ENCODE data around the gene HCN4.
A peak's percentile ranks its signal among the peaks of the same experiment; 100 is the strongest.

Gene HCN4

DNA sequence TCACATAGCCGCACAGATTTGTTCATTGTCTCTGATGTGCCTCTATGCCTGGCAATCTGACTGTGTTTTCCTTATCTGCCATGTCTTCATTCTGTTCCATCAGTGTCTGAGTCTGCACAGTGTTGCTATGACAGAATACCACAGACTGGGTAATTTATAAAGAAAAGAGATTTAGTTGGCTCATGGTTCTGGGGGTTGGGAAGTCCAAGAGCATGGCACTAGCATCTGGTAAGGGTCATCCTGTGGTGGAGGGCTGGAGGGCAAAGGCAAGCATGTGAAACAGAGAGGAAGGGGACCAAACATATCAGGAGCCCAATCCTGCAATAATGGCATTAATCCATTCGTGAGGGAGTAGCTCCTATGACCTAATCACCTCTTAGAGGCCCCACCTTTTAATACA, 11.9 kb upstream of the HCN4 start:
- DNase-seq, result no peak

DNA sequence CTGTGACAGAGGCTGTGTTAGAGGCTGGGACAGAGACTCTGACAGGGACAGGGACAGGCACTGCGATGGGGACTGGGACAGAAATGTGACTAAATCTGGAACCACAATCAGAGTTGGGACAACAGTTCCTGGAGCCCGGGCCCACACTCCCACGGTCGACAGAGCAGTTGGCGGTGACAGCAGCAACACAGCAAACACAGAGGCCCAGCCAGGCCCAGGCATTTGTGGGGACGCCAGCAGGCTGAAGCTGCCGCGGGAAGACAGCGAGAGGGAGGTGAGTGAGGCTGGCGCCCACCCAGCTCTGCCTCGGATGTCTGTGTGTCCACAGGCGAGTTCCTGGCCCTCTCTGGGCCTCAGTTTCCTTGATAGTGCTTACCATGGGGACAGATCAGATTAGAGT, 9.3 kb upstream of the HCN4 start:
- DNase-seq, result no peak

DNA sequence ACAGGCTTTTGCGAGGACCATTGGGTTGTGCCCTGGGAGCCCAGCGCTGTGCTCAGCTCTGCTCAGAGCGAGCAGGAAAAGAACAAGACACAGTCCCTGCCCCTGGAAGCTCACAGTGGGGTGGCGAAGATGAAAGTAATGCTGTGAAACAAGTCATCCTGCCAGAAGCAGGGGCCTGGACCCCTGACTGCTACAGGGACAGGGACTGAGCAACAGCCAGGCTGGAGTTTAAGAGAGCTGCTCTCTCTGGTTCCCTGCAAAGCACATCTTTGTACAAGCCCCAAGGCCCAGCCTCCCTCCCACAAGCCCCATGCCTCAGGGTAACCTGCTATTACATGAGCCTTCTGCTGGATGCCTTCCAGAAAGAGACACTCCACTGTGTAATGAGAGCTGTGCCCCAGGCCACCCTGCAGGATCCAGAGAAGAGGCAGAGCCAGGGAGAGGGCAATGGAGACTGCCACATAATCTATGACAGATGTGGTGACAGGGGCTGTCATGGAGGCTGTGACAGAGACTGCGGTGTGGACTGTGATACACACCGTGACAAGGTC, 7.1 kb upstream of the HCN4 start:
- DNase-seq, result no peak

DNA sequence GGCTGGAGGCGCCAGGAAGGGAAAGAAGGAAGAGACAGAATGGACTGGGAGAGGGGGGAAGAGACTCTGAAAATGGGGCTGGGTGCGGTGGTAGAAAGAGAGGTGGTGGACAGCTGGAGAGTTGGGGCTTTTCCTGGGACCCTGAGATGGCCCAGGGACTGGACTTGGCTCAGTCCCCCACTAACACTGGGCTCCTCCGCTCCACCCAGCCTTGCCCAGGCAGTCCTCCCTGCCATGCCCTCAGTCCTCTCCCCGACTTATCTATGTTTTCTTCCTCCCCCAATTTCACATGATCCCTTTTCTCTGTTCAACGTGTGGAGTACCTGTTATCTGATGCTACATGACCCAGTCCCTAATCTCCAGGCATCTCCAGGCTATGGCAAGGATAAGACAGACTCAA, 6.3 kb upstream of the HCN4 start:
- DNase-seq, result no peak

DNA sequence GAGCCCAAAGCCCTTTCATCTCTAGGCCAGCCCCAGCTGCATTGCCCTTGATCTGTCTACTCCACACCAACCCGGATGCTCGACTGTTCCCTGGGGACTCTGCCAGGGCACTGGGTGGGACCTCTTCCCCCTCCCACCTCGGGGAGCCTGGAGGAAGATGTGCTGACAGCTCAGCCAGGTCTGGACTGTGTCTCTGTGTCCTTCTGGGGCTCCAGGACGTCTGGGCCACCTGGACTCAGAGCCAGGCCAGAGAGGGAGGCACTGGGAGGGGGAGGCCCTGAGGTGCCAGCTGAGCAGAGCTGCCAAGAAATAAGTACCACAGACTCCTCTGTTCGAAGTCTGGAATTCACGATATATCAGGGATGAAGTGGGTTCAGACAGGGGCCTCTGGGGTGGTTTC, 5.8 kb upstream of the HCN4 start:
- no peak for DNase-seq

DNA sequence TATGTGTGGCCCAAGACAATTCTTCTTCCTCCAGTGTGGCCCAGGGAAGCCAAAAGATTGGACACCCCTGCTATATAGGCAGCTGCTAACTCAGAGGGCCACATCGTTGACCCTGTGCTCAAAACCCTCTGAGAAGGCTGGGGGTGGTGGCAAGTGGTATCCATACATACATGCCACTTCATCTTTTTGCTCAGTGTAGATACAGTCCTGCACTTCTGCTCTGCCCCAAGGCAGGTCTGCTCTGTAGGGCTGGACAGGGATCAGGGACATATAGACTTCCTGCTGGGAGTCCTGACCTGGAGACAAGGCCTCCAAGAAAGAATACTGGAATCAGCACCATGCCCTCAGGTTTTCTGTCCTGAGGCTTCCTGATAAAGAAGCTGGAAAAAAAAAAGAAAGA, 4.5 kb upstream of the HCN4 start:
- DNase-seq, result no peak

DNA sequence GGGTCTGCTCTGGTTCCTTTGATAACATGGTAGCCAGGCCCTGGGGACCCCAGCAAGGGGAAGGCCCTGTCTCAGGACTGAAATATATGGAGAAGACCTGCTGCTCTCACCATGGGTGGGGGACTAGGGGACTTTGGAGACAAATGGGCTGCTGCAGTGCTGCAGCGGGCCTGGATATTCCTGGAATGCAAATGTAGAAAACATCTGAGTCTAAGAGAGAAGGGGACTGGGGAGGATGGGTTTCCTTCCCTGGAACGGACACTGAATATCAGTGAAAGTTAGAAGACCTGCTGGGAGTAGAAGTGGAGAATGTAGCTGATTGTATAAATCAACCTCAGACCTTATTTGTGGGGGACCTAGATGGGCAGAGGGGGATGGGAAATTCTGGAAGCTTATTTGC, 3.1 kb upstream of the HCN4 start:
- DNase-seq, result no peak

DNA sequence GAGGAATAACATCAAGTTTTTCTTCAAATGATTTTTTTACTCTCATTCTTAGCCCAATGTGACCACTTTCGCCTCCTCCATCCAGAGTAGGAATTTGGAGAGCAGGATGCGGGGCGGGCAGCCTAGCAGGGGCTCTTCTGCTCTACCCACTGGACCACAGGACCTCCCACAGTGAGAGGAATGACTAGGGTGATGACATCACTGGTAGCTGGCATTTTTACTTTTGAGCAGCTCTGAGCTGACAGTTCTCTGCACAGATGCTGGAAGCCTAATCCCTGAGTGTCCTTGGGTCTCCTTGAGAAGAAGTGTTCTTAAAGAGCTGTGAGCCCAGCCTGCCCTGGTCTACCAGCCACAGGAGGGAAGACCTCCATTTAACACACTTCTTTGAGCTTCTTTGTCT, 1.4 kb upstream of the HCN4 start:
- DNase-seq, result no peak

DNA sequence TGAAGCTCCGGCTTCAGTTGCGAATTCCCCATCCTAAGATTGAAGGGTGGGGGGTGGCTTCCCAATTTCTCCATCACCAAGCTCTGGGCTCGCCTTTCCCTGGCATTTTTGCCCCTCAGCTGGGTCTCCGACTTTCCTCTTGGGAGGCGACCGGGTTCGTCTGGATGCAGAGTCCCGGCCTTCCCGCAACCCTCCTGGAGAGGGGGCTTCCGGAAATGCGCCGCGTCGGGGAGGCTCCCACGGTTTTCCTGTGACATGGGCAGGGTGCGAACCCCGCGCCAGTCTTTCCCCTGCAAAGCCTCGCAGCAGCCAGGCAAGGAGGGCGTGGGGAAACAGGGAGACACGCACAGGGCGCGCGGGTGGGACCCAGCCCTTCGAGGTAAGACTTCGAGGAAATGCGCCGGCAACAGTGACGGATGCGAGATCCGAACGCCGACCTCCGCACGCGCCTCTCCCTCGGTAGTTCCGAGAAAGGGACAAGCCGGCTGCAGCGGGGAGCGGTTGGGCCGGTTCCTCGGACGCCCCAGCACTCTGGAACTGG, 466 bp upstream of the HCN4 start:
- no peak for DNase-seq

DNA sequence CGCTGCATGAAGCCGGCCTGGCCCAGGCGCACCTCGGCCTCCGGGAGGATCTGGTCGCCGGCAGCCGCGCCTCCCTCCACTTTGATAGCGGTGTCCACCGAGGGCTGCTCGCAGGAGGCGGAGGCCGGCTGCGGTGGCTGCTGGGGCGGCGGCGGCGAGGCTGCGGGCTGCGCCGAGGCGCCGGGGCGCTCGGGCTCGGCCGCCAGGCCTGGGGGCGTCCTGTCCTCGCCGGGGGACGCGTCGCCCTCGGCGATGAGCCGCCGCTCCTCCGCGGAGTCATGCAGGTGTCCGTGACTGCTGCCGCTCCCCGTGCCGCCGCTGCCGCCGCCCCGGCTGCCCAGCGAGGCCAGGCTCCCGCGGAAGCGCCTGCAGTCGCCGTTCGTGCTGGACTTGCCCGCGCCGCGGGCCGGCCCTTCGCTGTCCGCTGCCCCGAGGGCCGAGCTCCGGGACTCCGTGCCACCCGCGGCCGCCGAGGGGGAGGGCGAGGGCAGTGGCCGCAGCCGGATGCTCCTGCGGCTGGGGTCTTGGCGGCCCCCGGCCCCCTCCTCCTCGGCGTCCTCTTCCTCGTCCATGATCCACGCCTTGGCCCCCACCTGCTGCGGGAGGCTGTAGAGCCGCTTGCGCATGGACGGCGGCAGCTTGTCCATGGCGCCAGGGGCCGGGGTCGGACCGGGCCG, 996 bp downstream of the HCN4 start:
- peak; percentile 72 for DNase-seq

DNA sequence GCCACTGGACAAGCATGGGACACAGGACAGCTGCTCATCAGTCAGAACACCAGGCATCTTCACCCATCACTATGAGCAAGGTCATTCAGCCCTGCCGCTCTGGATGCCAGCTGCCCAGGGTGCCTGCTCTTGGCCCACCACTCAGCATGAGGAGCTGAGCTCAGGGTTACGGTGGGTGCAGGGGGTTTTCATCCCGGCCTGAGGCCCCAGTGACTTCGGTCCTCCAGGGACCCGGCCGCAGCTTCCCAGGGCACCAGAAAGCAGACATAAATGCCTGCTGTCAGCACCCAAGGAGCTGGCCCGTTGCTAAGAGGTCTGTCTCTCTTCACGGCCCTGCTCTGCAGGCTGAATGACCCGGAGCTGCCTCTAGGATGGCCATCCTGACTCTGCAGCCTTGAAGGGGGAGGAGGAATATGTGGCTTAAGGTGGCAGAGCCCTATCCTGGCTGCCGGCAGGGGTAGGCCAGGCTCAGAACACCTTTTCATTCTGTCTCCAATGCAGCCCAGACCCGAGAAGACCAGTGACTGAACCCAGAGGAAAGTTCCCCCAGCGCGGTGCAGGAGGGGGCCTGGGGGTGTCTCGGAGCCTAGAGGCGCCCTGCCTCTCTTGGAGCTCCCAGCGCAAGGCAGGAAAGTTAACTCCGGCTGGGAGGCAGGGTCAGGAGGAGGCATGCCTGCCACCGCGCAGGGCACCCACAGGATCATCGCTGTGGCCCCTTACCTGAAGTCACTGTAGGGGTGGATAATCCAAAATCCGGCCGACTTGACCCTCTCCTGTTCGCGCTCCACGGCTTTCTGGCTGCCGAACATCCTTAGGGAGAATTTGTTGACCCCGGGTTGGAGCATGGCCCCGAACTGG, 1.8 kb downstream of the HCN4 start:
- no peak for DNase-seq

DNA sequence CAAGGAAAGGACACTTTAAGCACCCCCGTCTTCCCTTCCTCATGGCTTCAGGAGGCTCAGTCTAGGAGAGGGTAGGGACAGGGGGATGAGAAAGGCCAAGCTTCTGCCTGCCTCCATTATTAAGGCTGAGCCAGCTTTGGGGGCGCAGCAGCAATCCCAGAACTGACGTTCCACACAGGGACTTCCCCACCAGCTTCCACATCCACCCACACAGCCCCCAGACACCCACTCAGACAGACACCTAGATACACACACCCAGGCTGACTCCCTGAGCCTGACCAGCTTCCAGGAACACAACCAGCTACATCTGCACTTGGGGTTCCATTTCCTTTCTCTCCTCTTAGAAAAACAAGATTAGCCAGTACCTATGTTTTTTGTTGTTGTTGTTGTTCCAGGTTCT, 4.7 kb downstream of the HCN4 start:
- DNase-seq, result no peak

DNA sequence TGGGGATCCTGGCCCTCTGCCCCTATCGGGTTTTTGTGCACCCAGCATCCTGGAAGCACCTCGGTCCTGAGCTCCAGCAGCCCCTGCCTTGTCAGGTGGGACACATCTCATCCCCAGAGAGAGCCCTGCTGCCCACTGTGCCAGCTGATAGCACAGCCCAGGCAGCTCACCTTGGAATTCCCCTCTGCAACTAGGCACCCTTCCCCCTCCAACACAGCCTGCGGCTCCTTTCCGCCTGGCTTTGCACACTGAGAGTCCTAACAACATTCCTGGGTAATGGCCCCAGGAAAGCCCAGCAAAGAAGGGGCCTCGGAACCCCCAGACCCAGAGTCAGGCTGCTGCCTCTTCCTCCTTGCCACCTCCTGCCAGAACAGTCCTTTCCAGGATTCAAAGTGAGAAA, 5.9 kb downstream of the HCN4 start:
- no peak for DNase-seq

DNA sequence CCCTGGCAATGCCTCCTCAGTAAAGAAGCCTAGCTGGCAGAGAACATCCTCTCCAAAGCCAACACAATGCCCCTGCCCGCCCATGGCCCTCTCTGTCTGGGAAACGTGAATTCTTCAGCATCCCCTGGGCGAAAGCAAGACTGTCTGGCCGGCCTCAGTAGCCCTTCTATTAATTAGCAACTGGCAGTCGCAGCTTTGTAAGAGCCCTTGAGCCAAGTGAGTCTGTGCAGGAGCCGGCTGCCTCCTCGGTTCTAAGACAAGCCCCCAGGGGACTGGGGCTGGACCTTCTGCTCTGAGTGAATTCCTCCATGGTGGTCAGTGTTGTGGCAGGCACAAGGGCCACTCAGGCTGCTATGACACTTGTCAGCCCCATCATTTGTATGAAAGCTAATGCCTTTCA, 7.4 kb downstream of the HCN4 start:
- DNase-seq, result no peak

DNA sequence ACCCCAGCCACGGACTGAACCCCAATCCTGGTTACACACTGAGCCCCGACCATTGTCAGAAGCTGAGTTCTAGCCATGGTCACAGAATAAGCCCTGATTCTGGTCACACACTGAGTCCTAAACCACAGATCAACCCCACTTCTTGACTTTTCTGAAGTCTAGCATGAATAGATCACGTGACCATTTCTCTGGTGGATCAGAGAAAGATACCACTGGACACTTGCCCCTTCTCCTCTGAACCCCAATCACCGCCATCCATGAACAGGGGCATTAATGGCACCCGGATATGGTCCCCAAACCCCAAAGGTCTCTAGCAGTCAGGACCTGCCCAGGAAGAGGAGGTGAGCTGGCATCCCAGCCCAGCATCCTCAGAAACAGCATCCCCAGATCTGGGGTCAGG, 9.1 kb downstream of the HCN4 start:
- no peak for DNase-seq

DNA sequence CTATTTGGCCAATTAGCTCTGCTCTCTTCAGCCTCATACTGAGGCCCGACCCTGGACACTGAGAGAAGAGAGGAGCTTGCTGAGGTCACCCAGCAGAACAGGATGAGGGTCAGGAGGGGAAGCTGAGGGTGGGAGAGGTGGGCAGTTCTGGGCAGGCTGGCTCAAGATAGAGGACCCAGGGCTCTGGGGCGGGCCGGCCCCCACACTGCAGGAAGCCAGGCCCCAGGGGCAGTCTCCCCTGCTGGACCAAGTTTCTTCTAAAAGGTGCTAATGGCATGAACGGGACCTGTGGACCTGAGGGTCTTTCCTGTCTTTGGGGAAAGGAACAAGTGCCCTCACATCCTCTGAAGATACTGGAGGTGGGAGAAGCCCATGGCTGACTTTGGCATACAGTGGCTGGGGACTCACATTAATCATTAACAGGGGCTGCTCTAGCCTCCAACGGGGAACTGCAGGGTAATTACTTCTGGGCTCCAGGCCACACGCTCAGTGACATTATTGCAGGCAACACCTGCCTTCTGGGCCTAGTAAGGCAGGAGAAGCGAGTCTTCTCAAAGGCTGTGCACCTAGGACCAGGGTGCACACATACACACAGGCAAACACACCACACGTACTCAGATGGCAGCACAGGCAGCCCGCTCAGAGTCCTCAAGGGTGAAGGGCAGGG, 10.6 kb downstream of the HCN4 start:
- no peak for DNase-seq

DNA sequence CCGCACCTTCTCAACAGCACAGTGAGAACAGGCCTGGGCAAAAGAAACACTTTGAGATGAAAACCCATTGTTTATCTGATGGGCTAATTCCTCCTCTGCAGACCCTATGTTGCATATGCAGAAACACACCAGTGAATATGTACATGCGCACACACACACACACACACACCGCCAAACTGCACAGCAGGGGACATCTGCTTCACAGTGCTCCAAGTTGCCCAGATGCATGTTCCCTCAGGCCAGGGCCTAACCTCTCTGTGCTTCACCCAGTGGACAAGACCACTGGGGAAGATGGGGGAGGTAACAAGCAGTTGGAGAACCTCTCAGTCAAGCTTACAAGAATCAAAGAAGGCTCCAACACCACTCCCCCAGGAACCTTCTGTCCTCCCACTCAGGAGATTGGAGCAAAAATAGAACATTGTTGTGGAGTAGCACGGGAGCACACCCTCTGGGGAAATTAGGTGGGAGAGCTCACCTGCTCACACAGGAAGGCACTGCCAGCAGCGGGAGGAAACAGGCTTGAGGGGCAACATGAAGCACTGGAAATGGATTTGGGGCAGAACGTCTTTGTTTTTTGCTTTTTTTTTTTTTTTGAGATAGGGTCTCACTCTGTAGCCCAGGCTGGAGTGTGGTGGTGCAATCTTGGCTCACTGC, 13.0 kb downstream of the HCN4 start:
- no peak for DNase-seq

DNA sequence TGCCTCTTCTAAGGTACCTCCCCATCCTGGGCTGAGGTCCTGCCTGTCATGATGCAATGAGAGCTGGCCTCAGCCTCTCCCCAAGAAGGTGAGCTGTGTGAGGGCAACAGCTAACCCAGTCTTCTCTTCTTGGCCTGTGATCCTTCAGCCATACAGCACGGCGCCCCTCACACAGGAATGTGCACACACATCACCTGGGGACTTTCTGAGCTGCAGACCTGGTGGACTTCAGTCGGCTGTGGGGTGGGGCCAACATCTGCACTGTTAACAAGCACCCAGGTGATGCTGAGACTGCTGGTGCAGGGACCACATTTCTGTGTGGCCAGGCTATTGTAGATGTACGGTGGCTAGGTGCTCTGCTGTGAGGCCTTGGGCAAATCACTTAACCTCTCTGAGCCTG, 14.5 kb downstream of the HCN4 start:
- DNase-seq, result no peak

DNA sequence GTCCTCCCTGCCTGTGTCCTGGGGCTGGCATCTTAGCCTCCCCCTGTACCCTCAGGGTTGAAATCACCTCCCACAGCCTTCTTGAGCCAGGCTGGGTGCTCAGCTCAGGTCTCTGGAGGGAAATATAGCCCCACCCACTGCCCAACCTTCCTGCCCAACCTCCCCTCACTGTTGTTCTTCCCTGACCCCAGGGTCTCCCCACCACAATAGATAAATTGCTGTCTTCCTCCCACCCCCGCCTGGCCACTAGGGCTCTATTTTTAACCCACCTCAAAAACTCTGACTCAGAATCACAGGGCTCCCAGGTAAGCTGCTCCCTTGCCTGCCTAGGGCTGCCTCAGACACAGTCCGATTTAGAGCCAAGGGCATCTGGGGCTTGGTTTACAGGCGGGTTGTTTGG, 15.0 kb downstream of the HCN4 start:
- DNase-seq, result no peak

DNA sequence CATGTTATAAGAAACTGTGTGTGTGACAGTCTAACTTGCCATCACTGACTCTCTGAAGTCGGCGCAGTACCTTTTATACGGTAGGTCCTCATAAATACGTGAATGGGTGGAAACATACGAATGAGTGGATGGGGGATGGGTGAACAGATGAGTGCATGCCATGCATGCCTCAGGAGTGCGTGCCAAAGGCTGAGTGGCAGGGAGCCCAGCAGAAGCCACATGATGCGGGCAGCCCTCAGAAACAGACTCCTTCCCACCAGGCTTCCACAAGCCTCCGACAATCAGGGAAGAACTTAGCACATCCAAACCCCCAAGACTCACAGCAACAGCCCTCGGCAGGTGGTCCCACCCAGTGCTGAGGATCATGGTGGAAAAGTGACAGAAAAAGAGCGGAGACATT, 16.7 kb downstream of the HCN4 start:
- DNase-seq, result no peak

DNA sequence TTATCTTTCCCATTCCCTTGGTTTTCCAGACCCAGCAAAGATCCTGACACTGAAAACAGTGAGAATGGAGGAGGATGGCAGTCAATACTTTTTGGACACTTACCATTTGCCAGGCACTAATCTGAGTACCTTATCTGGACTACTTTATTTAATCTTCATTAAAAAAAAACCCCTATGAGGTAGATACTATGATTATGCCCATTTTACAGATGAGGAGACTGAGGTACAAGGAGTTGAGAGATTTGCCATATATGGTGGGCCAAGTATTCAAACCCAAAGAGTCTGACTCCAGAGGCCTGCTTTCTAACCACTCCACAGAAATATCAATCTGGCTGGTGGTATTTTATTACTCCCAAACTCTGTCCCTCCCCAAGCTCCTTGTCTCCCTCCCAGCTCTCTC, 19.6 kb downstream of the HCN4 start:
- DNase-seq, result no peak

DNA sequence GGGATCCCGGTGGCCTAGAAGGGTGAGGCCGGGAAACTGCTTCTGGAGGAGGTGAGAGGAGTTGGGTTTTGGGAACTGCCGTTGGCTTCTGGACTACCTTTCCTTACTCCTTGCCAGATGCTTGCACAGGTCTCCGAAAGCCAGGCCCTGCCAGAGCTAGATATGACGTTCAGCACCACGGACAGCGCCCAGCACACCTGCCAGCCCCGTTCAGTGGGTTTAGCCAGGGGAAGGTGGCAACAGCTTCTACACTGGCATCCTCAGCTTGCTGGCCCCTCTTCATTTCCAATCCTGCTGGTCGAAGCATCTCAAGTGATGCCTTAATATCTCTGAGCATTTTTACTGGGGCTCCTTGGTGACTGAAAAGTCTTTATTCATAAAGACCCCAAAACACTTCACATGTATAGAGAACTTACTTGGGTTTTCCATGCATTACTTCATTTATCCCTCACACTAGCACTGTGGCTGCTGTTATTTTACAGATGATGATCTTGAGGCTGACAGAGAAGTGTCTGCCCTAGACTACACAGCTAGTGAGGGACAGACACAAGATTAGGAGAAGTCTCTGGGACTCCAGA, 21.9 kb downstream of the HCN4 start:
- peak; percentile 54 for DNase-seq
